Fibroblast of pulmonary artery (primary cell): ENCODE measurements around the gene INO80D.

Source experiments
- DNase-seq: peaks from one replicate; pipeline ENCODE4 v3.0.0-alpha.2; 2010; ENCODE audit warnings: low read depth
- H3K4me3 ChIP-seq: replicated peaks from 2 replicates; pipeline ENCODE4 v1.5.1; 2011; ENCODE audit warnings: low read depth, mild to moderate bottlenecking, control low read depth, low read length, moderate library complexity
- TF ChIP-seq, protein P1 (sequence below): IDR thresholded peaks from 2 replicates; pipeline ENCODE4 v1.5.1; 2011; ENCODE audit warnings: mild to moderate bottlenecking, control low read depth, low read length, inconsistent platforms; ENCODE audit errors: missing control alignments

The INO80D gene

GRCh38 chr2:205965707-205966106 is 120.3 kb downstream of the INO80D start:
- no peak for DNase-seq
- no peak overlapping the region for H3K4me3 ChIP-seq
- TF ChIP-seq, protein P1, sequence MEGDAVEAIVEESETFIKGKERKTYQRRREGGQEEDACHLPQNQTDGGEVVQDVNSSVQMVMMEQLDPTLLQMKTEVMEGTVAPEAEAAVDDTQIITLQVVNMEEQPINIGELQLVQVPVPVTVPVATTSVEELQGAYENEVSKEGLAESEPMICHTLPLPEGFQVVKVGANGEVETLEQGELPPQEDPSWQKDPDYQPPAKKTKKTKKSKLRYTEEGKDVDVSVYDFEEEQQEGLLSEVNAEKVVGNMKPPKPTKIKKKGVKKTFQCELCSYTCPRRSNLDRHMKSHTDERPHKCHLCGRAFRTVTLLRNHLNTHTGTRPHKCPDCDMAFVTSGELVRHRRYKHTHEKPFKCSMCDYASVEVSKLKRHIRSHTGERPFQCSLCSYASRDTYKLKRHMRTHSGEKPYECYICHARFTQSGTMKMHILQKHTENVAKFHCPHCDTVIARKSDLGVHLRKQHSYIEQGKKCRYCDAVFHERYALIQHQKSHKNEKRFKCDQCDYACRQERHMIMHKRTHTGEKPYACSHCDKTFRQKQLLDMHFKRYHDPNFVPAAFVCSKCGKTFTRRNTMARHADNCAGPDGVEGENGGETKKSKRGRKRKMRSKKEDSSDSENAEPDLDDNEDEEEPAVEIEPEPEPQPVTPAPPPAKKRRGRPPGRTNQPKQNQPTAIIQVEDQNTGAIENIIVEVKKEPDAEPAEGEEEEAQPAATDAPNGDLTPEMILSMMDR, result no peak

DNA sequence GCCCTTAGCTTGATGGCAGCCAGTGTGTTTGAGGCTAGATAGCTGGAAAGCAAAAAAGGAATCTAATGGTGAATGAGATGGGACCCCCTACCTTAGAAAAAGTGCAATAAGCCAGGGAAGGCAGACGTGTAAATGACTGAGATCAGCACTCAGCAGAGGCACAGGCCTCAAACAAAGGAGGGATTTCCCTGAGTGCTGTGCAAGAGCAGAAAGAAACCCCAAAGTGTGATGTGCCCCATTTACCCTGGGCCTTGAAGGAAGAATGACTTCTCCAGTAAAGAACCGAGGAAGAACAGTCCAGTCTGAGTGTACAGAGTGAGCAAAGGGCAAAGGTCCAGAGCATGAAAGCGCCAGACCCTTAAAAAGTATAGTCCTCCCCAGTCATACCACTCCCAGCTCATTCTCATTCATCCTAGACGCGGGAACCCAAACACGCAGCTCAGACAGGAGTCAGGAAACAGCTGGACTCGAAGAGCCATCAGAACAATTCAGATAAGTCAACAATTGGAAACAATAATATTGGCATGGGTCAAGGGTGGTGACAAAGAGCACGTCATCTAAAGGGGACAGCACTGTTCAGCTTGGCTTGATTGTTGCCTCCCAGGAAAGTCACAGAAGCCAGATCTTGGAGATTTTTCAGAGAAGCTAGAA is 121.7 kb downstream of the INO80D start:
- TF ChIP-seq, protein P1, result no peak
- no peak overlapping the region for H3K4me3 ChIP-seq
- DNase-seq, result no peak

DNA sequence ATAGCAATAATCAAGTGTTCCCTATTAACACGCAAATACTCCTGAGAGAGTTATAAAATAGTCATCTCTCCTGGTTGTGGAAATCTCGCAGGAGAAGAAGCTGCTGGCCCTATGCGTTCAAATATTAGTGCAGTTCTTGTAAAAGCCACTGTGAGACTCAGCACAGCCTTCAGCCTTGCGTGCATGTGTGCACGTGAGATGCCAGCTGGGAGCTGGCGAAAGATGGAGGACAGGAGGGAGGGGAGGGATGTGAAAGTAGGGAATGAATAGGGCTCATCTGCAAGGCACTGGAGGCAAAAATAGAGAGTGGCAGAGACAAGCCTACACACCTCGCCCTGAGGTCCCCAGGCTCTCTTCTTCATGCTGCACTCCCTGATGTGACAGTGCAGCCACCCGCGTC is 126.5 kb downstream of the INO80D start:
- TF ChIP-seq, protein P1, result no peak

DNA sequence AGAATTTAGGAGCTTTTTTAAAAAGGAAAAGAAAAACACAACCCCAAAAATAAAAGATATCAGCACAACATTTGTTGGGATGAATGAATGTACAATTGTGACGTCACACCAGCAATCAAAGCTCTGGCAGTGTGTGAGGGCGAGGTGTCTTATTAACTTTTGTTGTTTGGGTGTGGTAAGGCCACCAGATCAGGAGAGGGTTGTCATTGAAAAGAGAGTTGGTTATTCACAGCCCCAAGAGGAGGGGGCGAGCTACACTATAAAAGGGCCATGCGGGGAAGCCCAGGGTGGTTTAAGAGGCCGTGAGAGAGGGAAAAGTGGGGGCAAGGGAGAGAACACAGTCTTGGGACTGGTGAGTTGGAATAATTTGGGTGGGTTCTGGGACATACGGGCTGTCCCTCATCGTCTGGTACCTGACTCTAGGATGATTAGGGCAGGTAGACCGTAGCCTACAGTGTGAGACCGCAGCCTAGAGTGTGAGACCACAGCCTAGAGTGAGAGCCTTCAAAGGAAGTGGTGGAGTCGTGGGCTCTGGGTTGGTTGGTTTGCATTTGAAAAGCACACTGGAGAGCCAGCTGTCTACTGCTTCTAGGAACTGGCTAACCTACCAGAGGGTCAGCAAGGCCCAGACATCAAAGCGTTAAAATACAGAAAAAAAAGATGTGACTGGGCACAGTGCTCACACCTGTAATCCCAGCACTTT is 128.4 kb downstream of the INO80D start:
- TF ChIP-seq, protein P1, result no peak
- H3K4me3 ChIP-seq, result no peak overlapping the region
- no peak for DNase-seq

More for the DNA sequence above, 126.5 kb downstream of the INO80D start:
- no peak overlapping the region for H3K4me3 ChIP-seq
- no peak for DNase-seq

- DNase-seq, result no peak
- TF ChIP-seq, protein P1, result no peak
These were observed 131.3 kb downstream of the INO80D start for GRCh38 chr2:205954707-205955106.

DNA sequence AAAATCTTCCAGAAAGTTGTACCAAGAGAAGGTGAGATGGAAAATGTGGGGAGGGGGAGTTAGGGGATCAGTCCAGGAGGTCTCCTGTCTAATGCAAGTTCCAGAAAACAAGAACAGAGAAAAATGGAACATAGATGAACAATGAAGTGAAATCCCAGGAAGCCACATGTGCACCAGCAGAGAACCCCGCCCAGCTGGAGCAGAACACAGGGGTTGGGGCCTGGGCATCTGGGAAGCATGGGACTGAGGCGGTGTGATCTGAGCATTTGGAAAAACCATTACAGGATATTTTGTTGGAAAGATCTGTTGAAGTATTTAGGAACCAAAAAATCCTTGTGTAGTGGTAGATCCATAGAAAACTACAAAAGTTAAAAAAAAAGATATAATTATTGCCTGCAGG is 133.7 kb downstream of the INO80D start:
- no peak overlapping the region for H3K4me3 ChIP-seq
- no peak for DNase-seq
- TF ChIP-seq, protein P1, result no peak

More at GRCh38 chr2:205954707-205955106, 131.3 kb downstream of the INO80D start:
- no peak overlapping the region for H3K4me3 ChIP-seq

DNA sequence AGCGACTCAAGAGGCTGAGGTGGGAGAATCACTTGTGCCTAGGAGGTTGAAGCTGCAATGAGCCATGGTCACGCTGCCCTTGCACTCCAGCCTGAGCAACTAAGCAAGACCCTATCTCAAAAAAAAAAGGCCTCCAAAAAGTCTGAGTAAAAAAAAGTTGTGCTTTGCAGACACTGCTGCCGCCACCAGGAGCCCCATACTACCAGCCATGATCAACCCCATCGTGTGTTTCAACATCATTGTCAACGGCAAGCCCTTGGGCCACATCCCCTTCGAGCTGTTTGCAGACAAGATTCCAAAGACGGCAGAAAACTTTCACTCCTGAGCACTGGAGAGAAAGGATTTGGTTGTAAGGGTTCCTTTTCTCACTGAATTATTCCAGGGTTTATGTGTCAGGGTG is 137.1 kb downstream of the INO80D start:
- no peak for DNase-seq
- TF ChIP-seq, protein P1, result no peak
- H3K4me3 ChIP-seq, result no peak overlapping the region
